Mesenchymal stem cell (in vitro differentiated cells and primary cell): ENCODE measurements around the gene PRPF39.

Experiments used
- DNase-seq: peaks from one replicate; pipeline ENCODE4 v3.0.0-alpha.2; 2013
- H2AFZ ChIP-seq: one replicate; pipeline ENCODE4 v1.6.1; 2013; ENCODE audit warnings: low read depth, mild to moderate bottlenecking, control low read depth, inconsistent platforms, low read length, moderate library complexity
- H2AK5ac ChIP-seq: 2 replicates; pipeline ENCODE4 v1.6.1; 2013; ENCODE audit warnings: low read length, moderate library complexity, mild to moderate bottlenecking, inconsistent platforms; ENCODE audit not compliant: severe bottlenecking
- H2BK120ac ChIP-seq: one replicate; pipeline ENCODE4 v1.6.1; 2013; ENCODE audit warnings: low read depth, mild to moderate bottlenecking, inconsistent platforms, low read length, moderate library complexity
- H2BK12ac ChIP-seq, 2 experiments: one replicate each; pipeline ENCODE4 v1.6.1; 2013; ENCODE audit warnings: inconsistent platforms in 2 of 2, low read length in 2 of 2, mild to moderate bottlenecking in 2 of 2, moderate library complexity in 2 of 2, control low read depth in 1 of 2
- H2BK15ac ChIP-seq: one replicate; pipeline ENCODE4 v1.6.1; 2013; ENCODE audit warnings: mild to moderate bottlenecking, low read depth, inconsistent platforms; ENCODE audit not compliant: poor library complexity, severe bottlenecking
- H2BK5ac ChIP-seq: 2 replicates; pipeline ENCODE4 v1.6.1; 2013; ENCODE audit warnings: low read depth, mild to moderate bottlenecking, low read length, control low read depth, inconsistent platforms; ENCODE audit not compliant: poor library complexity, severe bottlenecking
- H3K14ac ChIP-seq, 2 experiments: one replicate each; pipeline ENCODE4 v1.6.1; 2013; ENCODE audit warnings: inconsistent platforms in 2 of 2, low read length in 2 of 2, control low read depth in 1 of 2, mild to moderate bottlenecking in 1 of 2, moderate library complexity in 1 of 2
- H3K18ac ChIP-seq, 2 experiments: one replicate each; pipeline ENCODE4 v1.6.1; 2013; ENCODE audit warnings: inconsistent platforms in 2 of 2, low read length in 2 of 2, control low read depth in 1 of 2, low read depth in 1 of 2, mild to moderate bottlenecking in 1 of 2
- H3K23ac ChIP-seq, 2 experiments: one replicate each; pipeline ENCODE4 v1.6.1; 2013; ENCODE audit warnings: inconsistent platforms in 2 of 2, low read length in 2 of 2, mild to moderate bottlenecking in 2 of 2, moderate library complexity in 2 of 2, control low read depth in 1 of 2
- H3K27ac ChIP-seq: 2 replicates; pipeline ENCODE4 v1.5.1; 2013; ENCODE audit warnings: mild to moderate bottlenecking, moderate library complexity, low read length, control low read depth, inconsistent platforms; ENCODE audit not compliant: poor library complexity, severe bottlenecking
- H3K27me3 ChIP-seq, 2 experiments: 2 replicates each; pipeline versions ENCODE4 v1.6.1 to v1.7.0; 2013; ENCODE audit warnings: low read length in 2 of 2, mild to moderate bottlenecking in 2 of 2, moderate library complexity in 2 of 2, control low read depth in 1 of 2, inconsistent platforms in 1 of 2; ENCODE audit not compliant: control insufficient read depth in 1 of 2, insufficient read depth in 1 of 2
- H3K36me3 ChIP-seq, 2 experiments: 2 replicates each; pipeline versions ENCODE4 v1.6.1 to v1.7.0; 2013; ENCODE audit warnings: low read length in 2 of 2, control low read depth in 1 of 2, inconsistent platforms in 1 of 2, low read depth in 1 of 2, mild to moderate bottlenecking in 1 of 2; ENCODE audit not compliant: insufficient read depth in 2 of 2, control insufficient read depth in 1 of 2
- H3K4ac ChIP-seq, 2 experiments: one replicate each; pipeline ENCODE4 v1.6.1; 2013; ENCODE audit warnings: inconsistent platforms in 2 of 2, low read length in 2 of 2, mild to moderate bottlenecking in 2 of 2, moderate library complexity in 2 of 2, control low read depth in 1 of 2, low read depth in 1 of 2
- H3K4me1 ChIP-seq: 2 replicates; pipeline ENCODE4 v1.6.1; 2013; ENCODE audit warnings: low read depth, low read length, control low read depth; ENCODE audit not compliant: control insufficient read depth, insufficient read depth
- H3K4me2 ChIP-seq: 2 replicates; pipeline ENCODE4 v1.6.1; 2013; ENCODE audit warnings: low read length, mild to moderate bottlenecking, inconsistent platforms; ENCODE audit not compliant: poor library complexity, severe bottlenecking
- H3K4me3 ChIP-seq, 2 experiments: 2 replicates each; pipeline versions ENCODE4 v1.5.1 to v1.7.0; 2013; ENCODE audit warnings: low read length in 2 of 2, mild to moderate bottlenecking in 2 of 2, control low read depth in 1 of 2, low read depth in 1 of 2; ENCODE audit not compliant: insufficient read depth in 1 of 2
- H3K79me1 ChIP-seq: replicated peaks from 2 replicates; pipeline ENCODE4 v1.6.1; 2013; ENCODE audit warnings: mild to moderate bottlenecking, control low read depth, low read length, inconsistent platforms; ENCODE audit not compliant: poor library complexity, severe bottlenecking
- H3K9ac ChIP-seq: 2 replicates; pipeline ENCODE4 v1.7.0; 2013; ENCODE audit warnings: mild to moderate bottlenecking, low read length, moderate library complexity
- H3K9me3 ChIP-seq: 2 replicates; pipeline ENCODE4 v1.7.0; 2013; ENCODE audit warnings: mild to moderate bottlenecking, low read length; ENCODE audit not compliant: control insufficient read depth
- H4K8ac ChIP-seq: one replicate; pipeline ENCODE4 v1.6.1; 2013; ENCODE audit warnings: inconsistent platforms, mild to moderate bottlenecking, low read length, moderate library complexity
- H4K91ac ChIP-seq: one replicate; pipeline ENCODE4 v1.6.1; 2013; ENCODE audit warnings: mild to moderate bottlenecking, low read length, inconsistent platforms
- WGBS: methylation state at CpG from one replicate; pipeline ENCODE4 v1.1.7; 2013; ENCODE audit warnings: mixed read lengths; 5-methylcytosine and 5-hydroxymethylcytosine counted together

The PRPF39 gene

DNA sequence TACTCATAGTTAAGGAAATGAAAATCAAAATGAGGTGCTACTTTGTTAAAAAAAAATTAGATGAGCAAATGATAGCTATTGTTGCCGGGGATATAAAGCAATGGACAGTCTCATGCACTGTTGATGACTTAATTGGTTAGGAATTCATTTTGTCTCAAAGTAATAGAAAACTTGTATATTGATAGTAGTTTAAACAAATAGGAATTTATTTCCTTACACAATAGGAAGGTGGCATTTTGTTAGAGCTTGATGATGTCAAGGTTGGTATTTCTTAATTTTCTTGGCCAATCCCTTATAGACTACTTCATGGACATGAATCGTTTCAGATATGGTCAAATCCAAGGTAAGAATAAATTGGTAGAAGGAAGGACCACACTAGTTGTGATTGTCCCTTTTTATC is 7.8 kb downstream of the PRPF39 start:
- H2BK12ac ChIP-seq = no peak overlapping the region
- no peaks in the 10 kb centered on the region for H3K27me3 ChIP-seq
- H4K8ac ChIP-seq = no peak overlapping the region
- H3K4ac ChIP-seq = no peak overlapping the region
- no peaks in the 10 kb centered on the region for H3K9me3 ChIP-seq
- H3K79me1 ChIP-seq = peaks cover 5% of the 10 kb centered on the region
- H3K4me3 ChIP-seq = no peak overlapping the region
- peaks cover 3 to 22% of the 10 kb centered on the region in 2 experiments for H3K36me3 ChIP-seq
- no peak overlapping the region for H4K91ac ChIP-seq
- H2BK5ac ChIP-seq = no peak overlapping the region
- H2AFZ ChIP-seq = no peak overlapping the region
- H3K18ac ChIP-seq = no peak overlapping the region
- no peak overlapping the region for H3K14ac ChIP-seq
- no peak overlapping the region for H3K4me2 ChIP-seq
- peaks cover 7% of the 10 kb centered on the region for H3K4me1 ChIP-seq
- H2BK15ac ChIP-seq = no peak overlapping the region
- no peak overlapping the region for H2BK120ac ChIP-seq
- WGBS = 85% methylated on average over 2 of the region's 2 CpGs
- H3K23ac ChIP-seq = no peak overlapping the region
- no peak overlapping the region for H2AK5ac ChIP-seq
- H3K9ac ChIP-seq = no peak overlapping the region
- DNase-seq = no peak
- H3K27ac ChIP-seq = no peak overlapping the region

DNA sequence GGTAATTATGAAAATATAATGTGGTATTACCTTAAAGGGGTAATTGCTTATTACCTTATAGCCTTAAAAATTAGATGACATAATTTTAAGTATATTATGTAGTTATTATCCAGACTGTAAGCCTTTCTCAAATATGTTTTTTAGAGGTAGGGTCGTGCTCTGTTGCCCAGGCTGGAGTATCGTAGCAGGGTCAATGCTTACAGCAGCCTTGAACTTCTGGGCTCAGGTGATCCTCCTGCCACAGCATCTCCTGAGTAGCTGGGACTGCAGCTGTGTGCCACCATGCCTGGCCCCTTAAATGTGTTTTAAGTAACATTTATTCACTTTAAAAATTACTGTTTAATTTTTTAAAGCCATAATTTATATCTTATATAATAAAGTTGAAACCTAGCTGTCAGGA is 10.4 kb downstream of the PRPF39 start:
- no peak overlapping the region for H2AFZ ChIP-seq
- H3K79me1 ChIP-seq = peaks cover 5% of the 10 kb centered on the region
- no peak overlapping the region for H2BK15ac ChIP-seq
- no peaks in the 10 kb centered on the region for H3K27me3 ChIP-seq
- H3K9ac ChIP-seq = no peak overlapping the region
- H3K23ac ChIP-seq = no peak overlapping the region
- no peak overlapping the region for H3K4me3 ChIP-seq
- no peak overlapping the region for H2BK120ac ChIP-seq
- 95% methylated on average over 2 of the region's 2 CpGs for WGBS
- no peaks in the 10 kb centered on the region for H3K9me3 ChIP-seq
- no peak overlapping the region for H3K4ac ChIP-seq
- H3K18ac ChIP-seq = no peak overlapping the region
- H3K36me3 ChIP-seq = peaks cover 6 to 47% of the 10 kb centered on the region in 2 experiments
- no peak overlapping the region for H3K27ac ChIP-seq
- H2AK5ac ChIP-seq = no peak overlapping the region
- no peak overlapping the region for H4K8ac ChIP-seq
- no peak overlapping the region for H2BK12ac ChIP-seq
- H4K91ac ChIP-seq = no peak overlapping the region
- no peak overlapping the region for H3K4me2 ChIP-seq
- no peak for DNase-seq
- peaks cover 4% of the 10 kb centered on the region for H3K4me1 ChIP-seq
- no peak overlapping the region for H2BK5ac ChIP-seq
- H3K14ac ChIP-seq = no peak overlapping the region

DNA sequence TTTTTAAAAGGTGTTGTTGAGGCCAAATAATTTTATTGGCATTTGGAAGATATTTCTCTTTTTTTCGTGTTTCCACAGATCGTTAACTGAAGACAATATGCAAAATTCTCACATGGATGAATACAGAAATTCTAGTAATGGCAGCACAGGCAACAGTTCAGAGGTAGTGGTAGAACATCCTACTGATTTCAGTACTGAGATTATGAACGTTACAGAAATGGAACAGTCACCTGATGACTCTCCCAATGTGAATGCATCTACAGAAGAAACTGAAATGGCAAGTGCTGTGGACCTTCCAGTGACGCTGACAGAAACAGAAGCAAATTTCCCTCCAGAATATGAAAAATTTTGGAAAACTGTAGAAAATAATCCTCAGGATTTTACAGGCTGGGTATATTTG is 11.2 kb downstream of the PRPF39 start:
- peaks cover 7% of the 10 kb centered on the region for H3K79me1 ChIP-seq
- no peak overlapping the region for H2AFZ ChIP-seq
- WGBS = 97% methylated on average over 4 of the region's 4 CpGs
- H2BK5ac ChIP-seq = no peak overlapping the region
- H3K4ac ChIP-seq = no peak overlapping the region
- H2BK120ac ChIP-seq = no peak overlapping the region
- peaks cover 9 to 55% of the 10 kb centered on the region in 2 experiments for H3K36me3 ChIP-seq
- no peak overlapping the region for H3K23ac ChIP-seq
- H4K91ac ChIP-seq = no peak overlapping the region
- H3K4me1 ChIP-seq = peaks cover 1% of the 10 kb centered on the region
- no peak overlapping the region for H3K4me2 ChIP-seq
- H2AK5ac ChIP-seq = no peak overlapping the region
- H3K4me3 ChIP-seq = no peak overlapping the region
- no peak overlapping the region for H4K8ac ChIP-seq
- H3K9ac ChIP-seq = no peak overlapping the region
- no peak overlapping the region for H2BK12ac ChIP-seq
- no peak for DNase-seq
- H3K14ac ChIP-seq = no peak overlapping the region
- H3K27me3 ChIP-seq = no peaks in the 10 kb centered on the region
- no peak overlapping the region for H3K27ac ChIP-seq
- H3K9me3 ChIP-seq = no peaks in the 10 kb centered on the region
- H3K18ac ChIP-seq = no peak overlapping the region
- H2BK15ac ChIP-seq = no peak overlapping the region

DNA sequence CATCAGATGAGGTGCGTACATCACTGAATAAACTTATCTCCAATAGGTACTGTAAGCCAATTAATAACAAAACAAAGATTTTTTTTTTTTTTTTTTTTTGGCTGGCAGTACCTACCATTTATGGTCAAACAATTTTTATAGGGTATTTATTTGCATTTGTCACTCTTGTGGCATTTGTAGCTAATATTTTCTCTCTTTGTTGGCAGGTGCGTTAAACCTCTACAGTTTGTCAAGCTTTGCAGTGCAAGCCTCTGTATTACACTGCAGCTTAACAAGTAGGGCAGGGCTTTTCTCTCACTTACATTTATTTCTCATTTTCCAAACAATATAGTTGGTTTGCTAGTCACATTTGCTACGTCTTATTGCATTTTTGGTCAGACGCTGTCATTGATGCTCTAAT is 12.3 kb downstream of the PRPF39 start:
- H3K27ac ChIP-seq = no peak overlapping the region
- peaks cover 8% of the 10 kb centered on the region for H3K79me1 ChIP-seq
- H4K91ac ChIP-seq = no peak overlapping the region
- no peak overlapping the region for H3K9ac ChIP-seq
- no peak overlapping the region for H3K18ac ChIP-seq
- 96% methylated on average over 3 of the region's 4 CpGs for WGBS
- peaks cover 9 to 65% of the 10 kb centered on the region in 2 experiments for H3K36me3 ChIP-seq
- no peak overlapping the region for H2BK12ac ChIP-seq
- H3K23ac ChIP-seq = no peak overlapping the region
- no peak overlapping the region for H3K4me3 ChIP-seq
- H3K9me3 ChIP-seq = no peaks in the 10 kb centered on the region
- H3K4ac ChIP-seq = no peak overlapping the region
- peaks cover under 1% of the 10 kb centered on the region for H3K4me1 ChIP-seq
- no peak overlapping the region for H2AK5ac ChIP-seq
- H3K27me3 ChIP-seq = no peaks in the 10 kb centered on the region
- H2BK15ac ChIP-seq = no peak overlapping the region
- H4K8ac ChIP-seq = no peak overlapping the region
- no peak overlapping the region for H2BK5ac ChIP-seq
- H2BK120ac ChIP-seq = no peak overlapping the region
- no peak overlapping the region for H3K14ac ChIP-seq
- no peak overlapping the region for H2AFZ ChIP-seq
- DNase-seq = no peak
- no peak overlapping the region for H3K4me2 ChIP-seq
